HepG2 (cell line): ENCODE measurements around the gene SIVA1. TPM values are rescaled to one million over a fixed set of nuclear protein-coding genes. Genes with fewer than 3 reads are reported as not detected.
A peak's percentile ranks its signal among the peaks of the same experiment; 100 is the strongest.

Source experiments
- ATAC-seq: fragments of 200-7000 bp; cut with Tn5 transposase; 3 replicates; pipeline ENCODE4 v1.9.1; 2020; ENCODE audit warnings: mild to moderate bottlenecking, moderate library complexity
- BruUV-seq: library from RNA; stranded (reverse); fragments of 400-500 nt; replicated peaks from 2 replicates; lab custom pipeline; 2021; lab: Mats Ljungman, UMichigan
- CTCF ChIA-PET: fragments of 300-600 bp; formaldehyde crosslinking; extraction: SDS; loops from one replicate; lab custom pipeline; 2021; ENCODE audit warnings: low total read pairs, inconsistent platforms, low intra/inter-chr PET ratio; lab: Yijun Ruan, JAX
- POLR2A ChIA-PET: fragments of 350-600 bp; sonication (Branson Sonifier 250); formaldehyde crosslinking; loops from one replicate; lab custom pipeline; 2020; ENCODE audit warnings: antibody characterized with exemption, inconsistent platforms; lab: Yijun Ruan, JAX
- DNase-seq: peaks from one replicate; pipeline ENCODE4 v3.0.0-alpha.2; 2015; ENCODE audit warnings: low spot score
- FAIRE-seq: peaks from 3 replicates; lab custom pipeline; 2011; peaks lifted over from hg19 to GRCh38; lab: Jason Lieb, UNC
- H2AFZ ChIP-seq: one replicate; pipeline ENCODE4 v1.6.1; 2011; ENCODE audit warnings: low read length, inconsistent platforms
- H3K27ac ChIP-seq: fragments of 300-600 bp; 3 replicates; pipeline ENCODE4 v1.8.0; 2011; ENCODE audit warnings: mixed run types, mild to moderate bottlenecking, mixed read lengths, low read length, inconsistent platforms; ENCODE audit not compliant: insufficient read depth; ENCODE audit errors: extremely low read length
- H3K27me3 ChIP-seq, 2 experiments: fragments of 200-600 bp in 1 of 2; 2 replicates in 1 of 2; 3 replicates in 1 of 2; pipeline versions ENCODE4 v1.6.0 to v1.8.0; 2011; ENCODE audit warnings: low read length in 2 of 2, mild to moderate bottlenecking in 2 of 2, moderate library complexity in 2 of 2, inconsistent platforms in 1 of 2; ENCODE audit not compliant: insufficient read depth in 2 of 2, control insufficient read depth in 1 of 2
- H3K36me3 ChIP-seq, 2 experiments: fragments of 200-600 bp in 1 of 2; replicated peaks in 1 of 2; 2 replicates in 1 of 2; 3 replicates in 1 of 2; pipeline versions ENCODE4 v1.5.1 to v1.8.0; 2011; ENCODE audit warnings: low read length in 2 of 2, inconsistent platforms in 1 of 2; ENCODE audit not compliant: insufficient read depth in 2 of 2, control insufficient read depth in 1 of 2
- H3K4me1 ChIP-seq: 2 replicates; pipeline ENCODE4 v1.5.1; 2012; ENCODE audit warnings: low read length, inconsistent platforms; ENCODE audit not compliant: insufficient read depth
- H3K4me2 ChIP-seq: 2 replicates; pipeline ENCODE4 v1.6.0; 2011; ENCODE audit warnings: low read depth, low read length, inconsistent platforms
- H3K4me3 ChIP-seq, 3 experiments: fragments of 200-600 bp in 1 of 3; sonication (generic), shearing (Covaris generic) in 1 of 3; replicated peaks in 1 of 3; 2 replicates each; pipeline ENCODE4 v1.5.1; 2011 to 2016; ENCODE audit warnings: low read length in 3 of 3, inconsistent platforms in 2 of 3, low read depth in 2 of 3, mild to moderate bottlenecking in 2 of 3, control low read depth in 1 of 3, mixed read lengths in 1 of 3; ENCODE audit not compliant: insufficient read depth in 1 of 3
- H3K79me2 ChIP-seq: one replicate; pipeline ENCODE4 v1.6.1; 2011; ENCODE audit warnings: low read length, inconsistent platforms; ENCODE audit not compliant: insufficient read depth
- H3K9ac ChIP-seq: 2 replicates; pipeline ENCODE4 v1.6.0; 2011; ENCODE audit warnings: mild to moderate bottlenecking, low read depth, low read length, inconsistent platforms; ENCODE audit not compliant: insufficient read depth
- H3K9me3 ChIP-seq: 2 replicates; pipeline ENCODE4 v1.5.1; 2012; ENCODE audit warnings: mild to moderate bottlenecking, low read length
- H4K20me1 ChIP-seq: 2 replicates; pipeline ENCODE4 v1.6.0; 2011; ENCODE audit warnings: inconsistent platforms, mild to moderate bottlenecking, low read length, moderate library complexity; ENCODE audit not compliant: insufficient read depth
- AKAP8 ChIP-seq: sonication (generic); formaldehyde crosslinking; IDR thresholded peaks from 2 replicates; pipeline ENCODE4 v1.5.1; 2020; ENCODE audit warnings: mild to moderate bottlenecking, missing genetic modification reagents
- CEBPG ChIP-seq: IDR thresholded peaks from 2 replicates; pipeline ENCODE4 v1.6.1; 2016
- DR1 ChIP-seq: sonication (generic); formaldehyde crosslinking; IDR thresholded peaks from 2 replicates; pipeline ENCODE4 v1.8.0; 2021; ENCODE audit warnings: mild to moderate bottlenecking, missing genetic modification reagents, inconsistent platforms
- ETV6 ChIP-seq: sonication (generic); formaldehyde crosslinking; conservative IDR thresholded peaks from 2 replicates; pipeline ENCODE4 v1.4.0; 2020; ENCODE audit warnings: missing genetic modification reagents
- FLYWCH1 ChIP-seq: sonication (generic); formaldehyde crosslinking; IDR thresholded peaks from 2 replicates; pipeline ENCODE4 v1.8.1; 2023; ENCODE audit warnings: mild to moderate bottlenecking, missing genetic modification reagents
- HNRNPL ChIP-seq: fragments of 200-400 bp; formaldehyde crosslinking; IDR thresholded peaks from 2 replicates; pipeline ENCODE4 v1.6.1; 2017; ENCODE audit warnings: mild to moderate bottlenecking, low read depth, low read length
- HOXA3 ChIP-seq: sonication (generic); formaldehyde crosslinking; IDR thresholded peaks from 2 replicates; pipeline ENCODE4 v1.5.0; 2020; ENCODE audit warnings: missing genetic modification reagents
- MXD4 ChIP-seq: IDR thresholded peaks from 2 replicates; pipeline ENCODE4 v1.6.1; 2016; ENCODE audit warnings: mild to moderate bottlenecking, missing biosample characterization, missing genetic modification reagents
- NFATC3 ChIP-seq: sonication (generic); formaldehyde crosslinking; IDR thresholded peaks from 2 replicates; pipeline ENCODE4 v1.5.1; 2020; ENCODE audit warnings: mild to moderate bottlenecking, missing genetic modification reagents
- POLR2AphosphoS5 ChIP-seq: IDR thresholded peaks from 2 replicates; pipeline ENCODE4 v1.6.1; 2012; ENCODE audit warnings: low read depth, low read length
- THRA ChIP-seq: sonication (generic); formaldehyde crosslinking; IDR thresholded peaks from 2 replicates; pipeline ENCODE4 v1.4.0; 2020; ENCODE audit warnings: missing genetic modification reagents, borderline replicate concordance
- ZHX2 ChIP-seq, 2 experiments: sonication (generic) in 1 of 2; formaldehyde crosslinking in 1 of 2; IDR thresholded peaks; 2 replicates each; pipeline versions ENCODE4 v1.6.1 to v1.9.0; 2014 to 2022; ENCODE audit warnings: antibody characterized with exemption in 1 of 2, borderline replicate concordance in 1 of 2, inconsistent platforms in 1 of 2, low read depth in 1 of 2, missing genetic modification reagents in 1 of 2
- ZNF333 ChIP-seq: sonication (generic); formaldehyde crosslinking; IDR thresholded peaks from 2 replicates; pipeline ENCODE4 v1.4.0; 2020; ENCODE audit warnings: mild to moderate bottlenecking, missing genetic modification reagents, borderline replicate concordance
- WGBS: methylation state at CpG from one replicate; pipeline ENCODE4 v1.1.6; 2017; ENCODE audit warnings: low lambda C conversion rate; 5-methylcytosine and 5-hydroxymethylcytosine counted together
- in situ Hi-C: cut with HindIII; loops from 2 replicates; pipeline ENCODE4 v1.10.0; 2017; ENCODE audit warnings: low pct_unique_long_range_greater_than_20kb; ENCODE audit not compliant: extremely low pct_ligation_motif_present
- intact Hi-C: fragments of 100-400 bp; cut with micrococcal nuclease; formaldehyde crosslinking; loops from one replicate; pipeline ENCODE4 v1.10.0; 2022; ENCODE audit not compliant: unreplicated experiment
- polyA plus RNA-seq, 8 experiments: library from polyadenylated mRNA; depleted of rRNA in 3 of 8; stranded (reverse) in 7 of 8; unstranded in 1 of 8; fragments of >200 nt; fragmentation: Illumina TruSeq in 4 of 8; extraction: Trizol in 4 of 8; gene quantifications; 2 replicates each; pipeline versions ENCODE4 v1.2.1 to v1.2.3, GENCODE V29; 2011 to 2016; ENCODE audit warnings: low read depth in 4 of 8, missing spikeins in 1 of 8, mixed read lengths in 1 of 8; ENCODE audit not compliant: insufficient read depth in 1 of 8
- total RNA-seq, 5 experiments: library from RNA; depleted of rRNA; stranded (reverse); fragments of >200 nt; fragmentation: Illumina TruSeq; extraction: Trizol; gene quantifications; 2 replicates each; pipeline ENCODE4 v1.2.3, GENCODE V29; 2016; ENCODE audit warnings: low read depth in 1 of 5

Gene SIVA1
- total and polyA plus RNA-seq, 2 of the 13 experiments (the other 11 are each of a cell fraction or from before 2014, with no cell fraction given) = 123 to 186 TPM

- peak; percentile 87 for TF ChIP-seq THRA (CRISPR knock-in tag)
- peak; percentile 66; the same call in 1 of the 2 replicates for TF ChIP-seq HOXA3 (CRISPR knock-in tag)
- TF ChIP-seq NFATC3 (CRISPR knock-in tag) = no peak
- TF ChIP-seq, all 625 proteins: peak for 113
Measured at GRCh38 chr14:104726600-104727451, 26.1 kb upstream of the SIVA1 start (continued).

GRCh38 chr14:104728631-104729030 lies 24.3 kb upstream of the SIVA1 start:
- ATAC-seq = no peak
- peaks cover 67% of the 10 kb centered on the region for H3K4me1 ChIP-seq
- intact Hi-C loops = no loop called here
- H3K27ac ChIP-seq = no peak overlapping the region
- in situ Hi-C loops = no loop called here
- H3K36me3 ChIP-seq = no peaks in the 10 kb centered on the region
- no peak overlapping the region for H3K9ac ChIP-seq
- no peaks in the 10 kb centered on the region for H4K20me1 ChIP-seq
- POLR2A ChIA-PET = no interaction called here
- 83% methylated on average over 10 of the region's 17 CpGs for WGBS
- no peak overlapping the region for H3K4me3 ChIP-seq
- H3K79me2 ChIP-seq = no peaks in the 10 kb centered on the region
- H3K27me3 ChIP-seq = peaks cover 0 to 3% of the 10 kb centered on the region in 2 experiments; a peak in 1 of 5 replicates
- TF ChIP-seq ETV6 (CRISPR knock-in tag) (no peak), DR1 (no peak), ZHX2 (IDR thresholded peaks at IDR 0.05; ENCODE audit: low read depth) (no peak), ZHX2 (CRISPR knock-in tag; IDR thresholded peaks at IDR 0.05; ENCODE audit: borderline replicate concordance) (no peak), ZNF333 (CRISPR knock-in tag) (peak; percentile 18; the same call in 1 of the 2 replicates), AKAP8 (0 out of 2 replicates have a peak, but pooled peaks have one; percentile 43), CEBPG (no peak), FLYWCH1 (CRISPR knock-in tag) (no peak), HNRNPL (0 out of 2 replicates have a peak, but pooled peaks have one; percentile 10), MXD4 (no peak), POLR2AphosphoS5 (peak; percentile 21; the same call in 1 of the 2 replicates)
- TF ChIP-seq, all 625 proteins: peak for 4
- Histone ChIP-seq H3K9me3 (no peaks in the 10 kb centered on the region), H2AFZ (no peak overlapping the region), H3K4me2 (no peak overlapping the region)
- DNase-seq (no peak), FAIRE-seq (no peak)
- BruUV-seq = no TSS peak
- CTCF ChIA-PET = no interaction called here
